GM12891 (cell line): ENCODE data around the gene ZBTB47.

Source experiments
- PAX5 ChIP-seq: IDR thresholded peaks from 2 replicates; pipeline ENCODE4 v1.6.1; 2011; ENCODE audit warnings: low read length, moderate library complexity, mild to moderate bottlenecking; ENCODE audit not compliant: insufficient read depth, severe bottlenecking
- POLR2A ChIP-seq: IDR thresholded peaks from 2 replicates; pipeline ENCODE4 v1.6.1; 2011; ENCODE audit warnings: low read depth, low read length, control low read depth
- POLR2AphosphoS5 ChIP-seq: IDR thresholded peaks from 2 replicates; pipeline ENCODE4 v1.6.1; 2011; ENCODE audit warnings: low read depth, low read length, control low read depth
- POU2F2 ChIP-seq: IDR thresholded peaks from 2 replicates; pipeline ENCODE4 v1.6.1; 2011; ENCODE audit warnings: low read depth, mild to moderate bottlenecking, control low read depth, low read length, moderate library complexity
- SPI1 ChIP-seq: IDR thresholded peaks from 2 replicates; pipeline ENCODE4 v1.6.1; 2011; ENCODE audit warnings: low read depth, low read length, control low read depth
- TAF1 ChIP-seq: IDR thresholded peaks from 2 replicates; pipeline ENCODE4 v1.6.1; 2011; ENCODE audit warnings: low read depth, low read length, control low read depth

GRCh38 chr3:42701371-42702065, 48.0 kb downstream of the ZBTB47 start:
- TF ChIP-seq POLR2A, result no peak
- no peak for TF ChIP-seq TAF1
- TF ChIP-seq POLR2AphosphoS5, result no peak
- TF ChIP-seq SPI1, result no peak
- TF ChIP-seq POU2F2, result no peak
- no peak for TF ChIP-seq PAX5
